Thyroid gland (tissue), 4 donors: ENCODE measurements around the gene LYG2.
"Not testable (repeated sequence)": the region's sequence is repeated elsewhere in the genome, so short reads cannot be mapped to it uniquely, and the experiment has no call there.

Source experiments
- CTCF ChIP-seq, 6 experiments: fragments of 200-600 bp in 3 of 6; fragments of 450-650 bp in 3 of 6; sonication (generic) in 3 of 6; IDR thresholded peaks; one replicate each; pipeline ENCODE4 v1.5.1; 2016 to 2019; ENCODE audit warnings: antibody characterized with exemption in 6 of 6, mild to moderate bottlenecking in 2 of 6, inconsistent platforms in 1 of 6, moderate library complexity in 1 of 6
- POLR2A ChIP-seq, 2 donors: fragments of 450-650 bp; IDR thresholded peaks; one replicate each; pipeline ENCODE4 v1.6.1; 2017; ENCODE audit warnings: antibody characterized with exemption in 2 of 2, mild to moderate bottlenecking in 2 of 2, moderate library complexity in 1 of 2

DNA sequence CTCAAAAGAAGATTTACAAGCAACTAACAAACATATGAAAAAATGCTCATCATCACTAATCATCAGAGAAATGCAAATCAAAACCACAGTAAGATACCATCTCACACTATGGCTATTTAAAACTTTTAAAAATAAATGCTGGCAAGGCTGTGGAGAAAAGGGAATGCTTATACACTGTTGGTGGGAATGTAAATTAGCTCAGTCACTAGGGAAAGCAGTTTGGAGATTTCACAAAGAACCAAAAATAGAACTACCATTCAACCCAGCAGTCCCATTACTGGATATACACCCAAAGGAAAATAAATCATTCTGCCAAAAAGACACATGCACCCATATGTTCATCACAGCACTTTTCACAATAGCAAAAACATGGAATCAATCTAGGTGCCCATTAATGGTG is 22.3 kb downstream of the LYG2 start:
- not testable (repeated sequence) for TF ChIP-seq CTCF, POLR2A (IDR thresholded peaks at IDR 0.05)
